Astrocyte (in vitro differentiated cells and primary cell): ENCODE data around the gene SAG. TPM values are rescaled to one million over a fixed set of nuclear protein-coding genes. Genes with fewer than 3 reads are reported as not detected.

Experiments
- DNase-seq: peaks from one replicate; pipeline ENCODE4 v3.0.0-alpha.2; 2010; ENCODE audit warnings: low read depth
- FAIRE-seq: peaks from 2 replicates; lab custom pipeline; 2011; peaks lifted over from hg19 to GRCh38; lab: Jason Lieb, UNC
- H2AFZ ChIP-seq: 2 replicates; pipeline ENCODE4 v1.6.0; 2012; ENCODE audit warnings: low read depth, low read length, inconsistent platforms
- H3K27ac ChIP-seq: 2 replicates; pipeline ENCODE4 v1.5.1; 2011; ENCODE audit warnings: low read depth, low read length, inconsistent platforms
- H3K27me3 ChIP-seq: 2 replicates; pipeline ENCODE4 v1.6.0; 2011; ENCODE audit warnings: low read length, inconsistent platforms; ENCODE audit not compliant: insufficient read depth
- H3K36me3 ChIP-seq: 2 replicates; pipeline ENCODE4 v1.5.1; 2011; ENCODE audit warnings: low read length, inconsistent platforms; ENCODE audit not compliant: insufficient read depth
- H3K4me1 ChIP-seq: 2 replicates; pipeline ENCODE4 v1.5.1; 2011; ENCODE audit warnings: low read length, inconsistent platforms; ENCODE audit not compliant: insufficient read depth
- H3K4me2 ChIP-seq: 2 replicates; pipeline ENCODE4 v1.6.0; 2012; ENCODE audit warnings: low read length, inconsistent platforms
- H3K4me3 ChIP-seq: 2 replicates; pipeline ENCODE4 v1.5.1; 2011; ENCODE audit warnings: low read depth, mild to moderate bottlenecking, low read length, inconsistent platforms; ENCODE audit not compliant: insufficient read depth
- H3K79me2 ChIP-seq: 2 replicates; pipeline ENCODE4 v1.6.0; 2012; ENCODE audit warnings: mild to moderate bottlenecking, low read length, inconsistent platforms; ENCODE audit not compliant: insufficient read depth
- H3K9ac ChIP-seq: 2 replicates; pipeline ENCODE4 v1.6.0; 2012; ENCODE audit warnings: mild to moderate bottlenecking, low read length, inconsistent platforms
- H3K9me3 ChIP-seq: 2 replicates; pipeline ENCODE4 v1.5.1; 2012; ENCODE audit warnings: low read depth, mild to moderate bottlenecking, low read length, inconsistent platforms; ENCODE audit not compliant: insufficient read depth
- H4K20me1 ChIP-seq: 2 replicates; pipeline ENCODE4 v1.6.0; 2012; ENCODE audit warnings: low read length, inconsistent platforms; ENCODE audit not compliant: insufficient read depth
- H3K27ac Mint-ChIP-seq: one replicate; pipeline ENCODE4 v1.8.0; 2021; ENCODE audit warnings: mild to moderate bottlenecking, mixed read lengths; ENCODE audit not compliant: unreplicated experiment
- H3K27me3 Mint-ChIP-seq: one replicate; pipeline ENCODE4 v1.8.0; 2021; ENCODE audit warnings: low read depth, mixed read lengths; ENCODE audit not compliant: unreplicated experiment
- H3K36me3 Mint-ChIP-seq: one replicate; pipeline ENCODE4 v1.8.0; 2021; ENCODE audit warnings: low read depth, mixed read lengths; ENCODE audit not compliant: unreplicated experiment
- H3K4me1 Mint-ChIP-seq: one replicate; pipeline ENCODE4 v1.8.0; 2021; ENCODE audit warnings: low read depth, mixed read lengths; ENCODE audit not compliant: unreplicated experiment
- H3K4me3 Mint-ChIP-seq: one replicate; pipeline ENCODE4 v1.8.0; 2021; ENCODE audit warnings: mild to moderate bottlenecking, moderate library complexity, mixed read lengths; ENCODE audit not compliant: unreplicated experiment
- H3K9me3 Mint-ChIP-seq: one replicate; pipeline ENCODE4 v1.8.0; 2021; ENCODE audit warnings: mild to moderate bottlenecking, mixed read lengths; ENCODE audit not compliant: unreplicated experiment
- CTCF ChIP-seq: IDR thresholded peaks from 2 replicates; pipeline ENCODE4 v1.5.1; 2011; ENCODE audit warnings: low read depth, mild to moderate bottlenecking, inconsistent platforms, low read length, moderate library complexity; ENCODE audit not compliant: insufficient read depth
- EZH2 ChIP-seq: IDR thresholded peaks from 2 replicates; pipeline ENCODE4 v1.6.1; 2012; ENCODE audit warnings: mild to moderate bottlenecking, low read length, inconsistent platforms; ENCODE audit not compliant: insufficient read depth
- total RNA-seq: library from RNA; stranded (reverse); gene quantifications from 2 replicates; pipeline ENCODE4 v1.2.1, GENCODE V29; 2021

SAG gene
- total RNA-seq, 1 donor from 2014 or later = not detected

DNA sequence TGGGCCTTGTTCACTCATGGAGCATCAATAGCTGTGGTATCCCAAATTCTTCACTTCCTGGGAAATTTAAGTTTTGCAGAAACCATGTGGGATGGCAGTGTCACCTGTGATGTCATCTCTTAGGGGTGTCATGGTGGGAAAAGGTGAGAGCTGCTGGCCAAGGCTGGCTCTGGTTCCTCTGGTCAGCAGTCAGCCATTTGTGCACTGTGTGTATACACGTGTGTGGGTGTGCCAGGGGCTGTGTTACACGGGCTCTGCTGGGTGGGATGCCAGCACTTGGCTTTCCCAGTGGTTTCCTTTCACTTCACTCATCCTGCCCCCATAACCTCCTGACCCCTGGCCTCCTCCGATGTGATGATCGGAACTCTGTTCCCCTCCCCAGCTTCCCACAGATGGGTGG, 21.3 kb downstream of the SAG start:
- Histone ChIP-seq H3K9ac (no peak overlapping the region), H3K4me1 (peaks cover 7% of the 10 kb centered on the region), H3K9me3 (no peaks in the 10 kb centered on the region), H3K4me3 (no peak overlapping the region), H4K20me1 (no peaks in the 10 kb centered on the region), H3K36me3 (no peaks in the 10 kb centered on the region), H3K4me2 (no peak overlapping the region), H3K79me2 (no peaks in the 10 kb centered on the region), H3K27ac (no peak overlapping the region), H3K27me3 (peaks cover 3% of the 10 kb centered on the region), H2AFZ (no peak overlapping the region)
- Mint-ChIP-seq H3K4me1 (peaks cover 11% of the 10 kb centered on the region), H3K27ac (no peak overlapping the region), H3K9me3 (no peaks in the 10 kb centered on the region), H3K27me3 (peaks cover 18% of the 10 kb centered on the region), H3K4me3 (no peak overlapping the region), H3K36me3 (no peaks in the 10 kb centered on the region)
- no peak for DNase-seq
- TF ChIP-seq CTCF (no peak), EZH2 (no peak)
- FAIRE-seq = no peak

GRCh38 chr2:233329489-233330135, 22.0 kb downstream of the SAG start:
- Histone ChIP-seq H3K4me2 (peak overlapping the region; percentile 6), H3K27me3 (peaks cover 3% of the 10 kb centered on the region), H3K79me2 (no peaks in the 10 kb centered on the region), H3K9ac (no peak overlapping the region), H4K20me1 (no peaks in the 10 kb centered on the region), H3K27ac (no peak overlapping the region), H3K9me3 (no peaks in the 10 kb centered on the region), H2AFZ (peak overlapping the region; percentile 14), H3K36me3 (no peaks in the 10 kb centered on the region), H3K4me1 (peaks cover 7% of the 10 kb centered on the region), H3K4me3 (no peak overlapping the region)
- TF ChIP-seq CTCF (no peak), EZH2 (no peak)
- peak; percentile 39 for DNase-seq
- Mint-ChIP-seq H3K27ac (peak overlapping the region; percentile 87), H3K27me3 (peaks cover 20% of the 10 kb centered on the region), H3K4me3 (no peak overlapping the region), H3K9me3 (no peaks in the 10 kb centered on the region), H3K36me3 (no peaks in the 10 kb centered on the region), H3K4me1 (peaks cover 11% of the 10 kb centered on the region)
- no peak for FAIRE-seq

DNA sequence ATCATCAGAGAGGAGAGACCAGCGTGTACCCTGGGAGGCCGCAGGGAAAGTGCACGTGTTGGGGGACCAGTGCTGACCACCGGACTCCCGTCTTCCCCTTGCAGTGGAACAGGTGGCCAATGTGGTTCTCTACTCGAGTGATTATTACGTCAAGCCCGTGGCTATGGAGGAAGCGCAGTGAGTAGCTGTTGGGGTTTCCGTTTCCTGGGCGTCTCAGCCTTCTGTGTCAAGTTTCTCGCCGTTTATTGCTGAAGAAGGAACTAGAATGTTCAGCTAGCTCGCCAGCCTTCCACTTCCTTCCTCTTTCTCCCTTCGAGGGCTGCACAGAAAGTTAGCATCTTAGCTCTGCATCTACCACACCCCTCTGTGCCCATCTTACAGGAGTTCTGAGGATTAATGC, 23.9 kb downstream of the SAG start:
- peaks cover 27% of the 10 kb centered on the region for H3K27me3 Mint-ChIP-seq
- DNase-seq = no peak

More for the DNA sequence above, 23.9 kb downstream of the SAG start:
- Histone ChIP-seq H3K4me3 (no peak overlapping the region), H3K36me3 (no peaks in the 10 kb centered on the region), H3K9ac (no peak overlapping the region), H3K4me2 (no peak overlapping the region), H3K4me1 (peaks cover 7% of the 10 kb centered on the region), H3K9me3 (no peaks in the 10 kb centered on the region), H3K27me3 (peaks cover 9% of the 10 kb centered on the region), H3K79me2 (no peaks in the 10 kb centered on the region), H4K20me1 (no peaks in the 10 kb centered on the region), H2AFZ (no peak overlapping the region), H3K27ac (no peak overlapping the region)
- Mint-ChIP-seq H3K4me3 (no peak overlapping the region), H3K36me3 (no peaks in the 10 kb centered on the region), H3K9me3 (no peaks in the 10 kb centered on the region), H3K27ac (no peak overlapping the region), H3K4me1 (peaks cover 11% of the 10 kb centered on the region)
- FAIRE-seq = no peak
- TF ChIP-seq EZH2 = no peak
- TF ChIP-seq CTCF = no peak
